ENCODE results near the gene RMND5A.
"Not testable (repeated sequence)": the region's sequence is repeated elsewhere in the genome, so short reads cannot be mapped to it uniquely, and the experiment has no call there.

The RMND5A gene

GRCh38 chr2:86725706-86726105, 5.6 kb downstream of the RMND5A start:
- not testable (repeated sequence) for H3K27ac ChIP-seq; H3K4me2 ChIP-seq; H3K36me3 ChIP-seq (ENCODE audit: insufficient read depth); H3K4me1 ChIP-seq (ENCODE audit: low read depth, poor library complexity, severe bottlenecking); H3K4me3 ChIP-seq (IDR thresholded peaks at IDR 0.05; ENCODE audit: insufficient read depth, low read depth, low read length); H2AFZ ChIP-seq (ENCODE audit: low read depth); H3K9ac ChIP-seq; H4K20me1 ChIP-seq (ENCODE audit: insufficient read depth); H3K27me3 ChIP-seq (ENCODE audit: insufficient read depth, low read depth)
- H3K79me2 ChIP-seq (ENCODE audit: insufficient read depth, low read depth), result peaks cover 21% of the 10 kb centered on the region

- not testable (repeated sequence) for H3K4me1 ChIP-seq (ENCODE audit: low read depth, poor library complexity, severe bottlenecking); H3K27me3 ChIP-seq (ENCODE audit: insufficient read depth, low read depth); H3K9ac ChIP-seq; H2AFZ ChIP-seq (ENCODE audit: low read depth); H3K27ac ChIP-seq; H3K4me2 ChIP-seq; H3K36me3 ChIP-seq (ENCODE audit: insufficient read depth); H4K20me1 ChIP-seq (ENCODE audit: insufficient read depth); H3K4me3 ChIP-seq (IDR thresholded peaks at IDR 0.05; ENCODE audit: insufficient read depth, low read depth, low read length)
- peaks cover 11% of the 10 kb centered on the region; the same call in 1 of the 2 replicates for H3K79me2 ChIP-seq (ENCODE audit: insufficient read depth, low read depth)
Measured at GRCh38 chr2:86732040-86732525, 12.0 kb downstream of the RMND5A start.

- not testable (repeated sequence) for H3K27ac ChIP-seq; H3K27me3 ChIP-seq (ENCODE audit: insufficient read depth, low read depth); H3K4me2 ChIP-seq; H3K36me3 ChIP-seq (ENCODE audit: insufficient read depth); H3K9ac ChIP-seq; H3K4me3 ChIP-seq (IDR thresholded peaks at IDR 0.05; ENCODE audit: insufficient read depth, low read depth, low read length); H2AFZ ChIP-seq (ENCODE audit: low read depth); H4K20me1 ChIP-seq (ENCODE audit: insufficient read depth); H3K4me1 ChIP-seq (ENCODE audit: low read depth, poor library complexity, severe bottlenecking)
- peaks cover 11% of the 10 kb centered on the region; the same call in 1 of the 2 replicates for H3K79me2 ChIP-seq (ENCODE audit: insufficient read depth, low read depth)
Measured at GRCh38 chr2:86732837-86733236, 12.7 kb downstream of the RMND5A start.

GRCh38 chr2:86733528-86733927, 13.4 kb downstream of the RMND5A start:
- not testable (repeated sequence) for H2AFZ ChIP-seq (ENCODE audit: low read depth)

GRCh38 chr2:86734896-86735295, 14.8 kb downstream of the RMND5A start:
- H3K4me1 ChIP-seq (ENCODE audit: low read depth, poor library complexity, severe bottlenecking); H3K4me3 ChIP-seq (IDR thresholded peaks at IDR 0.05; ENCODE audit: insufficient read depth, low read depth, low read length); H3K4me2 ChIP-seq; H3K36me3 ChIP-seq (ENCODE audit: insufficient read depth); H4K20me1 ChIP-seq (ENCODE audit: insufficient read depth); H3K27me3 ChIP-seq (ENCODE audit: insufficient read depth, low read depth); H3K27ac ChIP-seq; H3K9ac ChIP-seq; H2AFZ ChIP-seq (ENCODE audit: low read depth); H3K79me2 ChIP-seq (ENCODE audit: insufficient read depth, low read depth): not testable (repeated sequence)

More at GRCh38 chr2:86733528-86733927, 13.4 kb downstream of the RMND5A start:
- H3K9ac ChIP-seq; H4K20me1 ChIP-seq (ENCODE audit: insufficient read depth); H3K36me3 ChIP-seq (ENCODE audit: insufficient read depth); H3K4me2 ChIP-seq; H3K4me1 ChIP-seq (ENCODE audit: low read depth, poor library complexity, severe bottlenecking); H3K27ac ChIP-seq; H3K27me3 ChIP-seq (ENCODE audit: insufficient read depth, low read depth); H3K4me3 ChIP-seq (IDR thresholded peaks at IDR 0.05; ENCODE audit: insufficient read depth, low read depth, low read length): not testable (repeated sequence)
- peaks cover 11% of the 10 kb centered on the region; the same call in 1 of the 2 replicates for H3K79me2 ChIP-seq (ENCODE audit: insufficient read depth, low read depth)

GRCh38 chr2:86739485-86739884, 19.4 kb downstream of the RMND5A start:
- H3K79me2 ChIP-seq (ENCODE audit: insufficient read depth, low read depth); H3K27ac ChIP-seq; H3K4me2 ChIP-seq: not testable (repeated sequence)

GRCh38 chr2:86739889-86740288, 19.8 kb downstream of the RMND5A start:
- not testable (repeated sequence) for H3K27ac ChIP-seq; H3K9ac ChIP-seq; H3K4me3 ChIP-seq (IDR thresholded peaks at IDR 0.05; ENCODE audit: insufficient read depth, low read depth, low read length); H3K36me3 ChIP-seq (ENCODE audit: insufficient read depth); H3K79me2 ChIP-seq (ENCODE audit: insufficient read depth, low read depth); H2AFZ ChIP-seq (ENCODE audit: low read depth); H3K4me1 ChIP-seq (ENCODE audit: low read depth, poor library complexity, severe bottlenecking); H3K27me3 ChIP-seq (ENCODE audit: insufficient read depth, low read depth); H4K20me1 ChIP-seq (ENCODE audit: insufficient read depth); H3K4me2 ChIP-seq

More at GRCh38 chr2:86739485-86739884, 19.4 kb downstream of the RMND5A start:
- not testable (repeated sequence) for H4K20me1 ChIP-seq (ENCODE audit: insufficient read depth); H3K36me3 ChIP-seq (ENCODE audit: insufficient read depth); H2AFZ ChIP-seq (ENCODE audit: low read depth); H3K9ac ChIP-seq; H3K4me1 ChIP-seq (ENCODE audit: low read depth, poor library complexity, severe bottlenecking); H3K27me3 ChIP-seq (ENCODE audit: insufficient read depth, low read depth); H3K4me3 ChIP-seq (IDR thresholded peaks at IDR 0.05; ENCODE audit: insufficient read depth, low read depth, low read length)

- H3K79me2 ChIP-seq (ENCODE audit: insufficient read depth, low read depth); H4K20me1 ChIP-seq (ENCODE audit: insufficient read depth); H2AFZ ChIP-seq (ENCODE audit: low read depth); H3K36me3 ChIP-seq (ENCODE audit: insufficient read depth); H3K4me3 ChIP-seq (IDR thresholded peaks at IDR 0.05; ENCODE audit: insufficient read depth, low read depth, low read length); H3K4me1 ChIP-seq (ENCODE audit: low read depth, poor library complexity, severe bottlenecking); H3K27ac ChIP-seq; H3K9ac ChIP-seq; H3K4me2 ChIP-seq; H3K27me3 ChIP-seq (ENCODE audit: insufficient read depth, low read depth): not testable (repeated sequence)
Measured at GRCh38 chr2:86741889-86742498, 21.9 kb downstream of the RMND5A start.
